ENCODE measurements around the gene CELA2A. TPM values are rescaled to one million over a fixed set of nuclear protein-coding genes. Genes with fewer than 3 reads are reported as not detected.

Gene CELA2A
- total RNA-seq, 4 donors from 2014 or later, result not detected

- H3K36me3 ChIP-seq, result no peaks in the 10 kb centered on the region
- DNase-seq, result no peak
- intact Hi-C loops (cut with DNase I), result no loop called here
- H3K4me1 ChIP-seq, result no peaks in the 10 kb centered on the region
- no peak overlapping the region for H3K4me3 ChIP-seq
- no peaks in the 10 kb centered on the region for H3K9me3 ChIP-seq
- WGBS, 2 donors, result 84 to 85% methylated on average over 5 to 6 of the region's 17 CpGs
- H3K27ac ChIP-seq, result no peak overlapping the region
- H3K27me3 ChIP-seq, result peaks cover 0 to 17% (median 0%) of the 10 kb centered on the region in 4 donors
- TF ChIP-seq, protein P1, sequence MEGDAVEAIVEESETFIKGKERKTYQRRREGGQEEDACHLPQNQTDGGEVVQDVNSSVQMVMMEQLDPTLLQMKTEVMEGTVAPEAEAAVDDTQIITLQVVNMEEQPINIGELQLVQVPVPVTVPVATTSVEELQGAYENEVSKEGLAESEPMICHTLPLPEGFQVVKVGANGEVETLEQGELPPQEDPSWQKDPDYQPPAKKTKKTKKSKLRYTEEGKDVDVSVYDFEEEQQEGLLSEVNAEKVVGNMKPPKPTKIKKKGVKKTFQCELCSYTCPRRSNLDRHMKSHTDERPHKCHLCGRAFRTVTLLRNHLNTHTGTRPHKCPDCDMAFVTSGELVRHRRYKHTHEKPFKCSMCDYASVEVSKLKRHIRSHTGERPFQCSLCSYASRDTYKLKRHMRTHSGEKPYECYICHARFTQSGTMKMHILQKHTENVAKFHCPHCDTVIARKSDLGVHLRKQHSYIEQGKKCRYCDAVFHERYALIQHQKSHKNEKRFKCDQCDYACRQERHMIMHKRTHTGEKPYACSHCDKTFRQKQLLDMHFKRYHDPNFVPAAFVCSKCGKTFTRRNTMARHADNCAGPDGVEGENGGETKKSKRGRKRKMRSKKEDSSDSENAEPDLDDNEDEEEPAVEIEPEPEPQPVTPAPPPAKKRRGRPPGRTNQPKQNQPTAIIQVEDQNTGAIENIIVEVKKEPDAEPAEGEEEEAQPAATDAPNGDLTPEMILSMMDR (IDR thresholded peaks at IDR 0.05), result no peak
- TF ChIP-seq POLR2A (IDR thresholded peaks at IDR 0.05), result no peak
Measured at GRCh38 chr1:15444468-15445389, 11.8 kb upstream of the CELA2A start.

DNA sequence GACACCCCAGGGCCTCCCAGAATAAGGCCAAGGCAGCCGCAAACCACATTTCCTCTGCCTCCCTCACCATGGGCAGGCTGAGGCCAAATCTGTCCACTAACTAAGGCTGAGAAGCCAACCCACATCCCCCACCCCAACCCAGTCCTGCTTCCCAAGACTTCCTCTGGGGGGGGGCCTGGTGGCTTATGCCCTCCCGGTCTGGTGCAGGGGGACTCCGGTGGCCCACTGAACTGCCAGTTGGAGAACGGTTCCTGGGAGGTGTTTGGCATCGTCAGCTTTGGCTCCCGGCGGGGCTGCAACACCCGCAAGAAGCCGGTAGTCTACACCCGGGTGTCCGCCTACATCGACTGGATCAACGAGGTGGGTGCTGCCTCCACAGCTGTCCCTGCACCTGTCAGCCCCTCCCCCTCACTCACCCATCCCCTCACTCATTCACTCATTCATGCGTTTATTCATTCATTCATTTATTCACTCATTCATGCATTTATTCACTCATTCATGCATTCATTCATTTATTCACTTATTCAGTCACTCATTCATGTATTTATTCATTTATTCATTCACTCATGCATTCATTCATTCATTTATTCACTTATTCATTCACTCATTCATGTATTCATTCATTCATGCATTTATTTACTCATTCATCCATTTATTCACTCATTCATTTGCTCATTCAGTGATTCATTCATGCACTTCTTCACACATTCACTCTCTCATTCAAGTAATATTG is 11.0 kb upstream of the CELA2A start:
- peaks cover 0 to 17% (median 0%) of the 10 kb centered on the region in 4 donors for H3K27me3 ChIP-seq
- intact Hi-C loops (cut with DNase I), result no loop called here
- no peaks in the 10 kb centered on the region for H3K9me3 ChIP-seq
- TF ChIP-seq, protein P1 (IDR thresholded peaks at IDR 0.05), result no peak
- no peak for TF ChIP-seq POLR2A (IDR thresholded peaks at IDR 0.05)
- no peaks in the 10 kb centered on the region for H3K36me3 ChIP-seq
- no peaks in the 10 kb centered on the region for H3K4me1 ChIP-seq
- WGBS, 2 donors, result 65 to 73% methylated on average over 10 to 11 of the region's 14 CpGs
- DNase-seq, result no peak
- H3K27ac ChIP-seq, result no peak overlapping the region
- H3K4me3 ChIP-seq, result no peak overlapping the region

DNA sequence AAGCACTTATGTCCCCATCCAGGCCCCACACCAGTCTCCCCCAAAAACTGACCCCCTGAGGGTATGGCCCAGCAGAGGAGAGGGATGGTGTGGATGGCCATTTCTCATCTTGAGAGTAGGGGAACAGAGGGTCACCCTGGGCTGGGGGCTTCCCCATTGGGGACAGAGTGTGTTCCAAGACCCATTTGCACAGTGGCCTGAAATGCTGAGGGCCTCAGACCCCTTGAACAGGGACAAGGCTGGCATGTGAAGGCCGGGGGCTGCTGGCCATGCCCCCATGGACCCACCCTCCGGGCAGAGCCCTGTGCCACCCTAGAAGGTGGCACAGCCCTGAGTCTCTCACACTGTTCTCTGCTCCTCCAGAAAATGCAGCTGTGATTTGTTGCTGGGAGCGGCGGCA is 10.3 kb upstream of the CELA2A start:
- no peaks in the 10 kb centered on the region for H3K36me3 ChIP-seq
- TF ChIP-seq, protein P1 (IDR thresholded peaks at IDR 0.05), result no peak
- no peak for TF ChIP-seq POLR2A (IDR thresholded peaks at IDR 0.05)
- no peak overlapping the region for H3K4me3 ChIP-seq
- no peak for DNase-seq
- H3K9me3 ChIP-seq, result no peaks in the 10 kb centered on the region
- H3K27ac ChIP-seq, result no peak overlapping the region
- 85% methylated on average over 2 of the region's 4 CpGs; no CpG with 5 or more reads in 1 of the 2 donors for WGBS, 2 donors
- intact Hi-C loops (cut with DNase I), result no loop called here
- peaks cover 0 to 17% (median 0%) of the 10 kb centered on the region in 4 donors for H3K27me3 ChIP-seq
- H3K4me1 ChIP-seq, result no peaks in the 10 kb centered on the region

- H3K27ac ChIP-seq, result no peak overlapping the region
- H3K4me3 ChIP-seq, result no peak overlapping the region
- TF ChIP-seq, protein P1 (IDR thresholded peaks at IDR 0.05), result no peak
- TF ChIP-seq POLR2A (IDR thresholded peaks at IDR 0.05), result no peak
- peaks cover 0 to 17% (median 0%) of the 10 kb centered on the region in 4 donors for H3K27me3 ChIP-seq
- no peak for DNase-seq
- intact Hi-C loops (cut with DNase I), result no loop called here
- H3K4me1 ChIP-seq, result no peaks in the 10 kb centered on the region
- 91 to 97% methylated on average over 3 of the region's 3 CpGs for WGBS, 2 donors
- H3K9me3 ChIP-seq, result no peaks in the 10 kb centered on the region
- H3K36me3 ChIP-seq, result no peaks in the 10 kb centered on the region
Measured at GRCh38 chr1:15448877-15449462, 7.6 kb upstream of the CELA2A start.

All from esophagus squamous epithelium (tissue), 5 donors.